IMR-90 (cell line): ENCODE data around the gene CD300LB. TPM values are rescaled to one million over a fixed set of nuclear protein-coding genes. Genes with fewer than 3 reads are reported as not detected.

Source experiments
- ATAC-seq: fragments of 200-7000 bp; cut with Tn5 transposase; 2 replicates; pipeline ENCODE4 v1.9.1; 2020; ENCODE audit warnings: low read depth, mild to moderate bottlenecking, moderate library complexity
- BruUV-seq: library from RNA; stranded (reverse); fragments of 400-500 nt; replicated peaks from 2 replicates; lab custom pipeline; 2021; lab: Mats Ljungman, UMichigan
- CTCF ChIA-PET: fragments of 300-600 bp; formaldehyde crosslinking; extraction: SDS; loops from one replicate; lab custom pipeline; 2021; ENCODE audit warnings: antibody characterized with exemption; lab: Yijun Ruan, JAX
- POLR2A ChIA-PET: fragments of 300-600 bp; sonication (Branson Sonifier 250); formaldehyde crosslinking; loops from one replicate; lab custom pipeline; 2022; ENCODE audit warnings: antibody characterized with exemption; ENCODE audit not compliant: unreplicated experiment; lab: Charles Lee
- DNase-seq: peaks from one replicate; pipeline ENCODE4 v3.0.0; 2013
- H2AFZ ChIP-seq: replicated peaks from 2 replicates; pipeline ENCODE3; 2013; ENCODE audit warnings: low read length, mild to moderate bottlenecking; ENCODE audit not compliant: poor library complexity
- H2AK5ac ChIP-seq: 2 replicates; pipeline ENCODE4 v1.6.1; 2013; ENCODE audit warnings: low read depth, low read length, inconsistent platforms
- H2AK9ac ChIP-seq: replicated peaks from 2 replicates; pipeline ENCODE3; 2013; ENCODE audit warnings: mild to moderate bottlenecking, low read depth, low read length, moderate library complexity; ENCODE audit not compliant: poor library complexity
- H2BK120ac ChIP-seq: 2 replicates; pipeline ENCODE4 v1.6.1; 2013; ENCODE audit warnings: low read depth, low read length, inconsistent platforms
- H2BK15ac ChIP-seq: 3 replicates; pipeline ENCODE4 v1.6.1; 2013; ENCODE audit warnings: low read depth, low read length, inconsistent platforms
- H2BK20ac ChIP-seq: 2 replicates; pipeline ENCODE4 v1.6.1; 2013; ENCODE audit warnings: low read depth, mild to moderate bottlenecking, inconsistent platforms, low read length, moderate library complexity
- H2BK5ac ChIP-seq: 2 replicates; pipeline ENCODE4 v1.6.1; 2013; ENCODE audit warnings: mild to moderate bottlenecking, low read depth, low read length, inconsistent platforms; ENCODE audit not compliant: poor library complexity, severe bottlenecking
- H3K14ac ChIP-seq: replicated peaks from 2 replicates; pipeline ENCODE4 v1.6.1; 2013; ENCODE audit warnings: low read depth, low read length, inconsistent platforms
- H3K18ac ChIP-seq: 2 replicates; pipeline ENCODE4 v1.6.1; 2013; ENCODE audit warnings: low read depth, low read length, control low read depth
- H3K23ac ChIP-seq: 2 replicates; pipeline ENCODE4 v1.6.1; 2013; ENCODE audit warnings: low read depth, low read length, inconsistent platforms
- H3K27ac ChIP-seq: 2 replicates; pipeline ENCODE4 v1.5.1; 2013; ENCODE audit warnings: mild to moderate bottlenecking, control low read depth, low read length; ENCODE audit not compliant: insufficient read depth
- H3K27me3 ChIP-seq: 2 replicates; pipeline ENCODE4 v1.6.1; 2013; ENCODE audit warnings: low read length; ENCODE audit not compliant: control insufficient read depth, insufficient read depth
- H3K36me3 ChIP-seq: 2 replicates; pipeline ENCODE4 v1.6.1; 2013; ENCODE audit warnings: low read length, mixed read lengths; ENCODE audit not compliant: control insufficient read depth, insufficient read depth
- H3K4ac ChIP-seq: 2 replicates; pipeline ENCODE4 v1.6.1; 2013; ENCODE audit warnings: low read depth, low read length, inconsistent platforms
- H3K4me1 ChIP-seq: 2 replicates; pipeline ENCODE4 v1.6.1; 2013; ENCODE audit warnings: low read length, mixed read lengths; ENCODE audit not compliant: control insufficient read depth, insufficient read depth
- H3K4me2 ChIP-seq: 2 replicates; pipeline ENCODE4 v1.6.1; 2013; ENCODE audit warnings: low read depth, mild to moderate bottlenecking, control low read depth, low read length, moderate library complexity
- H3K4me3 ChIP-seq: 2 replicates; pipeline ENCODE4 v1.5.1; 2013; ENCODE audit warnings: low read depth, mild to moderate bottlenecking, control low read depth, low read length, moderate library complexity; ENCODE audit not compliant: insufficient read depth
- H3K56ac ChIP-seq: 2 replicates; pipeline ENCODE4 v1.6.1; 2013; ENCODE audit warnings: low read length, inconsistent platforms; ENCODE audit not compliant: insufficient read depth; ENCODE audit errors: extremely low read depth
- H3K79me1 ChIP-seq, 2 experiments: 2 replicates each; pipeline ENCODE4 v1.6.1; 2013; ENCODE audit warnings: low read length in 2 of 2, inconsistent platforms in 1 of 2, low read depth in 1 of 2
- H3K9ac ChIP-seq: 2 replicates; pipeline ENCODE4 v1.6.1; 2013; ENCODE audit warnings: low read depth, low read length, control low read depth
- H3K9me1 ChIP-seq: 2 replicates; pipeline ENCODE4 v1.6.1; 2013; ENCODE audit warnings: low read length, inconsistent platforms; ENCODE audit not compliant: insufficient read depth
- H3K9me3 ChIP-seq: 2 replicates; pipeline ENCODE4 v1.6.1; 2013; ENCODE audit warnings: low read length; ENCODE audit not compliant: control insufficient read depth, insufficient read depth
- H4K20me1 ChIP-seq: 2 replicates; pipeline ENCODE4 v1.6.1; 2013; ENCODE audit warnings: low read length, inconsistent platforms; ENCODE audit not compliant: insufficient read depth
- H4K5ac ChIP-seq: 2 replicates; pipeline ENCODE4 v1.6.1; 2013; ENCODE audit warnings: mild to moderate bottlenecking, low read depth, low read length, control low read depth
- H4K8ac ChIP-seq, 2 experiments: 2 replicates each; pipeline ENCODE4 v1.6.1; 2013; ENCODE audit warnings: low read depth in 2 of 2, low read length in 2 of 2, control low read depth in 1 of 2, inconsistent platforms in 1 of 2
- H4K91ac ChIP-seq: 2 replicates; pipeline ENCODE4 v1.6.1; 2013; ENCODE audit warnings: low read depth, low read length, inconsistent platforms; ENCODE audit not compliant: insufficient read depth
- POLR2A ChIP-seq: IDR thresholded peaks from 2 replicates; pipeline ENCODE4 v1.6.1; 2012; ENCODE audit warnings: mild to moderate bottlenecking, low read depth, low read length
- SMC3 ChIP-seq: fragments of 150-350 bp; IDR thresholded peaks from 2 replicates; pipeline ENCODE4 v1.6.1; 2016; ENCODE audit warnings: low read depth, mild to moderate bottlenecking, antibody characterized with exemption, low read length, moderate library complexity
- WGBS, 2 experiments: methylation state at CpG; one replicate each; pipeline versions ENCODE4 v1.1.5 to v1.1.7; 2013; ENCODE audit warnings: missing lambda C conversion rate in 2 of 2; ENCODE audit not compliant: insufficient read length in 1 of 2; ENCODE audit errors: extremely low coverage in 2 of 2; 5-methylcytosine and 5-hydroxymethylcytosine counted together
- dilution Hi-C: fragments of 300-500 bp; cut with HindIII; formaldehyde crosslinking; loops from one replicate; pipeline ENCODE4 v1.14.3; 2018; ENCODE audit warnings: low sequenced_read_pairs; ENCODE audit not compliant: unreplicated experiment
- in situ Hi-C: fragments of 300-500 bp; cut with MboI; formaldehyde crosslinking; loops from 3 replicates; pipeline ENCODE4 v1.14.3; 2019; ENCODE audit warnings: low sequenced_read_pairs, inconsistent platforms, mixed read lengths
- intact Hi-C: fragments of 100-400 bp; cut with micrococcal nuclease; formaldehyde crosslinking; loops from 2 replicates; pipeline ENCODE4 v1.10.0; 2022
- polyA plus RNA-seq, 3 experiments: library from polyadenylated mRNA; depleted of rRNA; stranded (reverse); fragments of >200 nt; gene quantifications; 2 replicates each; pipeline ENCODE4 v1.2.3, GENCODE V29; 2012; ENCODE audit warnings: low replicate concordance in 1 of 3
- total RNA-seq: library from RNA; depleted of rRNA; stranded (reverse); fragments of >200 nt; gene quantifications from 2 replicates; pipeline ENCODE4 v1.2.3, GENCODE V29; 2012

The CD300LB gene
- total and polyA plus RNA-seq, 2 of the 4 experiments (the other 2 are of a cell fraction), result not detected

GRCh38 chr17:74571621-74572270 lies 40.5 kb upstream of the CD300LB start:
- Histone ChIP-seq H4K5ac (no peak overlapping the region), H3K4me2 (no peak overlapping the region), H3K9me1 (no peaks in the 10 kb centered on the region), H3K56ac (no peak overlapping the region), H3K18ac (no peak overlapping the region), H4K8ac (no peak overlapping the region), H3K27ac (no peak overlapping the region), H2BK20ac (no peak overlapping the region), H2AK9ac (no peak overlapping the region), H3K4me1 (no peaks in the 10 kb centered on the region), H3K9ac (no peak overlapping the region), H3K79me1 (no peaks in the 10 kb centered on the region), H3K23ac (no peak overlapping the region), H3K4ac (no peak overlapping the region), H3K27me3 (no peaks in the 10 kb centered on the region), H2AK5ac (no peak overlapping the region), H2BK15ac (no peak overlapping the region), H3K14ac (no peak overlapping the region), H2BK5ac (no peak overlapping the region), H3K9me3 (peaks cover 19% of the 10 kb centered on the region), H4K91ac (no peak overlapping the region), H3K36me3 (no peaks in the 10 kb centered on the region), H2AFZ (no peak overlapping the region), H3K4me3 (no peak overlapping the region), H2BK120ac (no peak overlapping the region), H4K20me1 (no peaks in the 10 kb centered on the region)
- BruUV-seq, result no TSS peak
- in situ Hi-C loops, result no loop called here
- DNase-seq (no peak), ATAC-seq (no peak)
- CTCF ChIA-PET, result no interaction called here
- intact Hi-C loops, result no loop called here
- dilution Hi-C loops, result no loop called here
- WGBS, 2 experiments, result no CpG with 5 or more reads among the region's 4 CpGs
- POLR2A ChIA-PET, result no interaction called here
- TF ChIP-seq POLR2A, result no peak
- no peak for TF ChIP-seq SMC3
